Ishikawa (cell line): ENCODE measurements around the gene LYZL1.

Source experiments
- CEBPB ChIP-seq: IDR thresholded peaks from 2 replicates; pipeline ENCODE4 v1.6.1; 2012
- CREB1 ChIP-seq: IDR thresholded peaks from 2 replicates; pipeline ENCODE4 v1.6.1; 2012; ENCODE audit warnings: low read depth
- EP300 ChIP-seq: IDR thresholded peaks from 2 replicates; pipeline ENCODE4 v1.6.1; 2012; ENCODE audit warnings: borderline replicate concordance
- FOXM1 ChIP-seq: IDR thresholded peaks from 2 replicates; pipeline ENCODE4 v1.6.1; 2012; ENCODE audit warnings: low read depth, borderline replicate concordance
- MAX ChIP-seq: IDR thresholded peaks from 2 replicates; pipeline ENCODE4 v1.6.1; 2012
- NFIC ChIP-seq: IDR thresholded peaks from 2 replicates; pipeline ENCODE4 v1.6.1; 2012
- RAD21 ChIP-seq: IDR thresholded peaks from 2 replicates; pipeline ENCODE4 v1.6.1; 2012; ENCODE audit warnings: low read depth
- REST ChIP-seq: IDR thresholded peaks from 2 replicates; pipeline ENCODE4 v1.6.1; 2012; ENCODE audit warnings: low read depth, mild to moderate bottlenecking
- TAF1 ChIP-seq: IDR thresholded peaks from 2 replicates; pipeline ENCODE4 v1.6.1; 2012; ENCODE audit warnings: low read depth, mild to moderate bottlenecking
- TCF12 ChIP-seq: IDR thresholded peaks from 2 replicates; pipeline ENCODE4 v1.6.1; 2012; ENCODE audit warnings: low read depth
- TEAD4 ChIP-seq: IDR thresholded peaks from 2 replicates; pipeline ENCODE4 v1.6.1; 2012
- USF1 ChIP-seq: IDR thresholded peaks from 2 replicates; pipeline ENCODE4 v1.6.1; 2012
- YY1 ChIP-seq: IDR thresholded peaks from 2 replicates; pipeline ENCODE4 v1.6.1; 2012; ENCODE audit warnings: low read depth

GRCh38 chr10:29273478-29273877 is 15.4 kb upstream of the LYZL1 start:
- no peak for TF ChIP-seq CEBPB
- TF ChIP-seq EP300 = no peak
- TF ChIP-seq TCF12 = no peak
- TF ChIP-seq RAD21 = no peak
- no peak for TF ChIP-seq YY1
- no peak for TF ChIP-seq FOXM1
- no peak for TF ChIP-seq CREB1
- TF ChIP-seq USF1 = no peak
- no peak for TF ChIP-seq REST
- TF ChIP-seq TAF1 = no peak
- TF ChIP-seq TEAD4 = no peak
- TF ChIP-seq MAX = no peak
- TF ChIP-seq NFIC = no peak
